NCI-H345 (cell line): ENCODE results near the gene CCND1.

Source experiments
- DNase-seq: peaks from one replicate; lab custom pipeline; 2025; lab: John Stamatoyannopoulos, UW

CCND1 gene

DNA sequence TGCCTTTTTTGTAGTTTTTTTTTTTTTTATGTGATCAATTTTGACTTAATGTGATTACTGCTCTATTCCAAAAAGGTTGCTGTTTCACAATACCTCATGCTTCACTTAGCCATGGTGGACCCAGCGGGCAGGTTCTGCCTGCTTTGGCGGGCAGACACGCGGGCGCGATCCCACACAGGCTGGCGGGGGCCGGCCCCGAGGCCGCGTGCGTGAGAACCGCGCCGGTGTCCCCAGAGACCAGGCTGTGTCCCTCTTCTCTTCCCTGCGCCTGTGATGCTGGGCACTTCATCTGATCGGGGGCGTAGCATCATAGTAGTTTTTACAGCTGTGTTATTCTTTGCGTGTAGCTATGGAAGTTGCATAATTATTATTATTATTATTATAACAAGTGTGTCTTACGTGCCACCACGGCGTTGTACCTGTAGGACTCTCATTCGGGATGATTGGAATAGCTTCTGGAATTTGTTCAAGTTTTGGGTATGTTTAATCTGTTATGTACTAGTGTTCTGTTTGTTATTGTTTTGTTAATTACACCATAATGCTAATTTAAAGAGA, 12.5 kb downstream of the CCND1 start:
- no peak for DNase-seq

DNA sequence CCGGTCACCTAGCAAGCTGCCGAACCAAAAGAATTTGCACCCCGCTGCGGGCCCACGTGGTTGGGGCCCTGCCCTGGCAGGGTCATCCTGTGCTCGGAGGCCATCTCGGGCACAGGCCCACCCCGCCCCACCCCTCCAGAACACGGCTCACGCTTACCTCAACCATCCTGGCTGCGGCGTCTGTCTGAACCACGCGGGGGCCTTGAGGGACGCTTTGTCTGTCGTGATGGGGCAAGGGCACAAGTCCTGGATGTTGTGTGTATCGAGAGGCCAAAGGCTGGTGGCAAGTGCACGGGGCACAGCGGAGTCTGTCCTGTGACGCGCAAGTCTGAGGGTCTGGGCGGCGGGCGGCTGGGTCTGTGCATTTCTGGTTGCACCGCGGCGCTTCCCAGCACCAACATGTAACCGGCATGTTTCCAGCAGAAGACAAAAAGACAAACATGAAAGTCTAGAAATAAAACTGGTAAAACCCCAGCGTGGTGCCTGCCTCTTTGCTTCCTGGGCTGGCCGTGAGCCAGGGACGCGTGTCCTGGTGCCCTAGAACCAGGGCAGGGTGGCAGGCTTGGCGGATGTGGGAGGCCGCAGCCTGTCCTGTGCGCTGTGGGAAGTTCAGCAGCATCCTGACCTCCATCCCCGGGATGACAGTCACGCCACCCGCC, 13.2 kb downstream of the CCND1 start:
- peak; percentile 46 for DNase-seq

DNA sequence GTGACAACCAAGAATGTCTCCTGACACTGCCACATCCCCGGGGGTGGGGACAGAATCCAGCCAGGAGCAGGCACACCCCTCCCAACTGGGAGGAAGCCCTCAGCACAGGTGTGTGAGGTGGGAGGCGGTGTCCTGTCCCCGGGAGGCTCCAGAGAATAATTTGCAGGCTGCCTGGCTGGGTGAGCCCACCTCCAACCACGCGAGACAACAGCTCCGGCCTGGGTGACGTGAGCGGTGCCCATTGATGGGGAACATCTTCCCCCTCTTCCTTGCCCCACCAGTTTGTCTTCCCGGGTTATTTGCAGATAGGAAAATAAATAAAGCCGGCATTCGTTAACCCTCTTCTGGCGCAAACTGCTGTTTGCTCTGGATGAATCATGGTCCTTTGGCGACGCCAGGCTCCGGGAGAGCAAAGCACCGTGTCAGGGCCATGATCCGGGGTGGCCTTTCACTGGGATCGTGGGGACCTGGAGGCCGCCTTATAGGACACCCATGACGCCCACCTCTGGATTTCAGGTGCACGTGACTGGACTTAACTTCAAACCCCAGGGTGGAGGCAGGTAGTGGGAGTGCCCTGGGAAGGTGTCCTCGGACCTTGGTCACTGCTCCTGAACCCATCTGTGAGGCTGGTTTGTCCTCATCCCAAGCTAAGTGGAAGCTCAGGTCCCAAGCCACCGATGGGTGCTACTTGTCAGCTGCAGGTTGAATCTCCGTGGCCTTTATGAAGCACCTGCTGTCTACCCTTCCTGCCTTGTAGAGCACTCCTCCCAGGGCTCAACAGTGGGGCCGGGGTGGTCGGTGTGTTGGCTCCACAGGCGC, 13.9 kb downstream of the CCND1 start:
- DNase-seq = peak; percentile 44

DNA sequence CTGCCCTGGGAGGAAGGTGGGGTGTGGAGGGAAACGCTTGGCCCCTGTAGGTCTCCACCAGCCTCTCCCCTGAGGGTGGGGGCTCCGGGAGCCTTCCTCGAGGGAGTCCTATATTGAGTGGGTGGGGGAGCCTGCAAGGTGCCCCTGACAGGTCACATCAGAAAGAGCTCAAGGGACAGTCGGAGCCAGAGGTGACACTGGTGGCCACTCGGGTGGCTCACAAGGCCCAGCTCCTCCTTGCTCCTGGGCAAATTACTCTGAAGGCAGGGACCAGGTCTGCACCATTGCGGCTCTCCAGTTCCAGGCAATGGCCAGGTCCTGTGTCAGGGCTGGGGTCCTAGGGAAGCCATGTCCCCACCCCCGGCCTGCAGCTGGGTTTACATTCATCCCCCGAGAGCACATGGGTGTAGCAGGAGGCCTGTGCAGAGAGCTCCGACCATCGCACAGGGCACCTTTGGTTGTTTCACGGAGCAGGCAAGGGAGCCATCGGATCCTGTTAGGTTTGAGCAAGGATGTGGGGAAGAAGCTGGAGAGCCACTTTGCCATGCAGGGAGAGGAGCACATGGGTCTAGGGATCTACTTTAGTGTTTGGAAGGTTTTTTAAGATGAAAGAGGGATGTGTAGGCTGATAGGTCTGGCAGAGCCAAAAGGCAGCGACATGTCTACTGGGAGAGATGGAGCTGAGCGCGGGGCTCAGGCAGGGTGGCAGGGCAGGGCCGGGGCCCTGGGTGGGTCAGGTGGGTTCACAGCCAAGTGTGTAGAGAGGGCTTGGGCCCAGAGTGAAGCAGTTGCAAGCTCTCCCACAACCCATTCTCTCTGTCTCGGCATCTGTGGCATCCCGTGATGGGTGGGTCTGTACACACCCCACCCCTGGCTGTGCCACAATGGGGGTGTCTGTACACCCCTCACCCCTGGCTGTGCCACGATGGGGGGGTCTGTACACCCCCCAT, 14.8 kb downstream of the CCND1 start:
- no peak for DNase-seq

DNA sequence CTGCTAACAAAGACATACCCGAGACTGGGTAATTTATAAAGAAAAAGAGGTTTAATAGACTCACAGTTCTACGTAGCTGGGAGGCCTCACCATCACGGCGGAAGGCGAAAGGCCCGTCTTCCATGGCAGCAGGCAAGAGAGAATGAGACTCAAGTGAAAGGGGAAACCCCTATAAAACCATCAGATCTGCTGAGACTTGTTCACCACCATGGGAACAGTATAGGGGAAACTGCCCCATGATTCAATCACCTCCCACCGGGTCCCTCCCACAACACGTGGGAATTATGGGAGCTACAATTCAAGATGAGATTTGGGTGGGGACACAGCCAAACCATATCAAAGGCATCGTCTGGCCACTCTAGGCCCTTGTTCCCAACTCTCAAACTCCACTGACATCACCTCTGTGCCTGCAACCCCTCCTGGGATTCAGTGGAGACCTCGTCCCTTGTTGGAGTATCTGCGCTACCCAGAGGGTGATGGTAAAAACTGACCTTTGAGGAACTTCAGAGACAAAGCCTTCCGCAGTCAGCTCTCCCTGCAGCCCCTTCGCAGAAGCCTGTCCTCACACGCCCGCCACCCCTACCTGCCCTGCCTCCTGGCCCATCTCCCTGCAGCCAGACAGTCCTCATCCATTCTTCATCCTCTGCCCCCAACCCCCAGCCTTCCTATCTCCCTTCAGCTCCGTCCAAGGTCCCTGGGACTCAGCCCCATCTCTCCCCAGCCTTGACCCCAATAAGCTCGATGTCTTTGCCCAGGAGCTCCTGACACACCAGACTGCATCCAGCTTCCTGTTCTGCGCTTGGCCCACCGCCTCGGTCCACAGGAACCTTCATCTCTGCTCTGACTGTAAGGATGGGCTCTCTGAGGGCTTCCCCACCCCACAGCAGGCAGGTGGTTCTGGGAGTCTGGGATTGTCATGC, 15.8 kb downstream of the CCND1 start:
- no peak for DNase-seq

DNA sequence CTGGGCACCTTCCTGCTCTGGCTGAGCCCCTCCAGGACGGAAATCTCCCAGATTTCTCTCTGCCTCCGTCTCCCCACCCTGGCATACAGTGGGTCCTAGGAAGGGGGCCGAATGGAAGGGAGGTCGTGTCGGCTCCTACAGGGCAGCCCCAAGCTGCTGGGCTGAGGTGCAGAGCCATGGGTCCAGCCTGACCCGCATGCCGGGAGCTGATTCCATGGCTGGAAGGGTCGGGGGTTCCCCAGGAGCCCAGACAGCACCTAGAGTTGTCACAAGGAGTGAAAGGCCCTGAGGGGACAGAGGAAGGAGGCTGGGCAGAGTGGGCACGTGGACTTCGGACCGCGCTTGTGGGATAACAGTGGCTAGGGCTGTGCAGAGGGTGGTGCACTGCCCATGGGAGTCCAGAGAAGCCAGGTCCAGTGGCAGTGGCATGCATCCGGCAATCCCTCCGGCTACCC, 16.5 kb downstream of the CCND1 start:
- DNase-seq = no peak

DNA sequence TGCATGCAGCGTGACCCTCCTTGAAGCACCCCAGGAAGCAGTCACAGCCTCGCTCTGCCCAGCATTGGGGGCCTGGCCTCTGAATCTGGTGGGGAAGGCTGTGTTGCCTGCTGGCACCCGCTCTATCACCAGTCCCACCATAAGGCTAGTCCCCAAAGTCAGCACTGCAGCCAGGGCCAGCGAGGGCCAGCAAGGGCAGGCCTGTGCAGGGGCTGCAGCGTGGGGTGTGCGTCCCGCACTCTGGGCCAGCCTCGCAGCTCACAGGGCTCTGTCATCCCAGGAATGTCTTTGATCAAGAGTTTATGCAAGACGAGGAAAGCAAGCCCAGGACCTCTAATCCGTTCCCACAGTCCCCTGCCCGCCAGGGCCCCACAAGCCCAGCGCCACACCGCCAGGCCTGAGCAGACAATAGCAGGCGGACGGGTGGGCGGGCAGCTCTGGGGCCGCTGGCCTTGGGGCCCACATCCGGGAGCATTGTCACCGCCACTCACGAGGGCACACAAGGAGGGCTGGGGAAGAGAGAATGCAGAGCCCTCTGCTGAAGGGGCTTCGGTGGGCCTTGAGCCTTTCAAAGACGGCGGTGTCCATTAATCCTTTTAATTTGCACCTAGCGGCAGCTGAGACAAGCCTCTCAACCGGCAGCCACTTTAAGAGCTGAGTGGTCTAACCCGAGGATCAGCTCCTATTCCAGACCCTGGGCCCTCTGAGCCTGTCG, 17.1 kb downstream of the CCND1 start:
- DNase-seq = no peak

DNA sequence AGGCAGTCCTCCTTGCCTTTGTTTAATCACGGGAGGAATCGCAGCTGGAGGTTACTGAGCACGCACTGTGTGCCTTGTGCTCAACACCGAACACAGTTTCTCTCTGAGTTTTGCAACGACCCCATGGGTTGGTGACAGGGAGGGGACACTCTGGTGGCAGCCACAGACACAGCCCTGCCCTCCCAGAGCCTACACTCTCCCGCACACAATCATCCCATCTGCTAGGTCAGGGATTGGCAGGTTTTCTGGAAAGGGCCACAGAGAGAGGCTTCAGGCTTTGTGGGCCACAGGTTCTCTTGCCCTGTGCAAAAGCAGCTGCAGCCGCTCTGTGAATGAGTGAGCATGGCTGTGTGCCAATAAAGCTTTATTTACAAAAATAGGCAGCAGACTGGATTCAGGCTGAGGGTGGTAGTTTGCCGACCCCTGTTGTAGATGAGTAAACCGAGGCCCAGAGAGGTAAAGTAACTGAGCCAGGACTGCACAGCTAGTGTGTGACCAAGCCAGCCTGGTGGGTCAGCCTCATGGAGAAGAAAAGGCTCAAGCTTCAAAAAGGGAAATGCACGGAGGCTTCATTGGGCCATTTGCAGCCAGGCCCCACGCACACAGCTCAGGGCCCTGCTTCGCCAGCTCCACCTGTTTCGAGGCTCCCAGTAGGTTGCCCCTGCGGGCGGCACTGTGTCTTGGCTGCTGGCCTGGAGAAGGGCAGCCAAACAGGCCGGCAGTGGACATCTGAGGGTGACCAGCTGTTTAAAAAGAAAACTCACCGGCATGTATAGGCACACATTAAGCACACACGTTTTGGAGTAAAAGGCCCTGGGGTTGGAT, 17.9 kb downstream of the CCND1 start:
- DNase-seq = no peak

DNA sequence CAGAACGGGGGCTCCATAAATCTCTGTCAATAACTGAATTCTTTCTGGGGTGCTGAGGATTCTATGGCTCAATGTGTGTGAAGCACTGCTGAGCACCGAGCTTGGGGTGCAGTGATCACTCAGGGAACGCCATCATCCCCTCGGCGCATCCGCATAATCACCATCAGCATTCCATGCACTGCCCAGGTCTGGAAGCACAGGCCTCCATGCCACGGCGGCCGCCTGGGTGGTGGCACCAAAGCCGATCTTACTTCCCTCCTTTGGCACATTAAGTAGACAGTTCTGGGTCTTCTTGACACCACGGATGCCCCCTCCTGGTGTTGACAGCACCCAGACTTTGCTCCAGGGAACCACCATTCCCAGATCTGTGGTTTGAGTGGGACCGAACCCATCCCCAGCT, 18.6 kb downstream of the CCND1 start:
- no peak for DNase-seq

DNA sequence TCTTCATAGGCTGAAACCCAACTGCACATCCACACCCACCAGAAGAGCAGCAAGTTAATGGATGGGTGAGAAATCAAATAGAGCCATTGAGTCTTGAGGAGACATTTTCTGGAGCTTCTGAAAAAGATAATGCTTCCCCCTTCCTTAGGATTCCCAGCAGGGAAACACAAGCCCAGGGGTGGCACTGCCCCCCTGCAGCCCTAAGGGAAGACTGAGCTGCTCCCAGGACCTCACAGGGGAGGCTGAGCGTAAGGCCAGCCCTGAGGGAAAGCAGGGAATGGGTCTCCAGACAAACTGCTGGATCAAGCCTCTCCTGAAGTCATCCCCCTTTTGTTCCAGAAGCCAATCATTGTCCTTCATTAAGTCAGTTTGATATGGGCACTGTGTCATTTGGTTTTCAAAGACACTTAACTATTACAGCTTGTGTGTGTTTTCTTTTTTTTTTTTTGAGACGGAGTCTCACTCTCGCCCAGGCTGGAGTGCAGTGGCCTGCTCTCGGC, 19.1 kb downstream of the CCND1 start:
- DNase-seq = no peak

DNA sequence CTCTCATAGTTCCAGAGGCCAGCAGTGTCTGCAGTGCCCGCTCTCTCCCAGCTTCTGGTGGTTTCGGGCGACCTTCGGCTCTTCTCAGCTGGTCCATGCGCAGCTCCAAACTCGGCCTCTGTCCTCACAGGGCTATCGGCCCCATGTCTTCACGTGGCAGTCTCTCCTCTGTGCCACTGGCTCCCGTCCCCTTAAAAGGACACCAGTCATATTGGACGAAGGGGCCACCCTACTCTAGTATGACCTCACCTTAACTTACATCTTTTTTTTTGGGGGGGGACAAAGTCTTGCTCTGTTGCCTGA, 20.4 kb downstream of the CCND1 start:
- DNase-seq = no peak

DNA sequence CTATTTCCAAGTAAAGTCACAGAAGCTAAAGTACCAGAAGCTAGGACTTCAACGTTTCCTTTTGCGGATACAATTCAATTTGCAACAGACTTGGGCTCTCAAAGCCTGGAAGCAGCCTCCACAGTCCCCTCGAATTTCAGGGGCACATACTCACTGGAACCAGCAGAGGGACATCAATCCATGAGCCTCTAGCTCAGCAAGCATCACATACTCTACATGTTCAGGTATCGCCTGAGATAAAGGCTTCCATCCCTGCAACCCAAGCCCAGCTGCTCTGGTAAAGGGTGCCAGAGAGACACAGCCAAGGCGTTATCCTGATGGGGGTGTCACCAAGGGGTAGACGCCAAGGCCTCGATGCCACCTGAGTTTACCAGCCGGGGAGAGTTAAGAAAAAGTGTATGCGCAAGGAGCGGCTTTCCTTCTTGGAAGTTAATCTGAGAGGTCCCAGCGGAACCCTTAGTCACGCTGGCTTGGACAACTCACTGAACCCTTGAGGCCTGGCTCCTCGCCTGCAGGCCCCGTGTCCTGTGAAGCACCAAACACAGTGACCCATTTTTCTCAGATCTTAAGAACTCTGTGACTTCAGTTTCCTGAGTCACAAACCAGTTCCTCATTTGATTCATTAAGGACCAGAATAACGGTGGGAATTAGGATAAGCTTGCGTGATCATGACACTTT, 21.2 kb downstream of the CCND1 start:
- DNase-seq = no peak

DNA sequence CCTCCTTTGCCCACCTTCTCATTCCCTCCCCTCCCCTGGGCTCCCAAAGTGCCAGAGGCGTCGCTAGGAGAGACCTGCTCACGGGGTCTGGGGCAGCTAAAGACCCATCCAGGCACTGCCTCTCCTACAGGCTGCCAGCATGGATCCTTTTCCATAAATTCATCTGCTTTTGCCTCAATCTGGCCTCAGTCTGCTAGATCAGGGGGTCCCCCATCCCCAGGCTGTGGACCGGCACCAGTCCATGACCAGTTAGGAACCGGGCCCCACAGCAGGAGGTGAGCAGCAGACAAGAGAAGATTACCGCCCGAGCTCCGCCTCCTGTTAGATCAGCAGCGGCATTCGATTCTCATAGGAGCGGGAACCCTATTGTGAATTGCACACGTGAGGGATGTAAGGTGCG, 21.9 kb downstream of the CCND1 start:
- no peak for DNase-seq

DNA sequence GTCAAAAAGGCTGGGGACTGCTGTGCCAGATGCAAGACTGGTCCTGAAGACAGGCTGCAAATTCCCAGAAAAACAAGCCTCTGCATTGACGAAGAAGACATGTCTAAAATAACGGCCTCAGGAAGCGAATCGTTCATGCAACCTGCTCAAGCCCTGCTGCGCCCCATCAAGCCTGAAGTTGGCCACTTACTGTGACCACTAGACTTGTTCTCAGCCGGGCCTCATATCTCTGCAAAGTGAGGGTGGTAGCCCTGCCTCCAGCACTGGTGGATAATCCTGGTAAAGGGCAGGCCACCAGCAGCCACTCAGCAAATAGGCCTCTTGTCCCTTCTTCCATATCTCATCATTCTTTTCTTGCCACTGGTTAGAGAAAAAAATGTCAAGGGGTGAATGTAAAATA, 22.4 kb downstream of the CCND1 start:
- DNase-seq = no peak

DNA sequence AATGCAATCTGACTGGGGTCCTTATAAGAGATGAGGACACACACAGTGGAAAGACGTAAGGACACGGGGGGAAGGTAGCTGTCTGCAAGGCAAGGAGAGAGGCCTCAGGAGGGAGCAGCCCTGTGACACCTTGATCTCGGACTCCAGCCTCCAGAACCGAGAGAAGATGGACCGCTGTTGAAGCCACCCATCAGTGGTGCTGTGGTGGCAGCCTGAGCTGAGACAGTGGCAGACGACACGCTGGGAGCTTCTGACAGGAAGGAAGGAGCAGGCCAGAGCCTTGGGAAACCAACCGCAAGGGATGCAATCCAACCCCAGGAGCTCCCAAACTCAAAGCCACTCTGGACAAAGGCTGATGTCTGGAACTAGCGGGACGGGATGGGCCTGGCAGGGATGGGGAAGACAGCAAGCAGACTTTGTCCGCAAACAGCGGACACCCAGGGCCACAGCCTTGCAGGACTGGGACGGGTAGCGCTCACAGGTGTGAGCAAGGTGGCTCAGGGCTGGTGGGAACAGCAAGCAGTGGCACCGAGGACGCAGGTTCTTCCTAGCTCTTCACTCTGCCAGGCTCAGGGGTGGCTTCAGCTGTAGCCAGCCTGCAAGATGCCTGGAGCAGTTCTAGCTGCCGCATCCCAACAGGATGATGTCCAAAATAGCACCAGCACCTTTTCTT, 23.3 kb downstream of the CCND1 start:
- DNase-seq = no peak

DNA sequence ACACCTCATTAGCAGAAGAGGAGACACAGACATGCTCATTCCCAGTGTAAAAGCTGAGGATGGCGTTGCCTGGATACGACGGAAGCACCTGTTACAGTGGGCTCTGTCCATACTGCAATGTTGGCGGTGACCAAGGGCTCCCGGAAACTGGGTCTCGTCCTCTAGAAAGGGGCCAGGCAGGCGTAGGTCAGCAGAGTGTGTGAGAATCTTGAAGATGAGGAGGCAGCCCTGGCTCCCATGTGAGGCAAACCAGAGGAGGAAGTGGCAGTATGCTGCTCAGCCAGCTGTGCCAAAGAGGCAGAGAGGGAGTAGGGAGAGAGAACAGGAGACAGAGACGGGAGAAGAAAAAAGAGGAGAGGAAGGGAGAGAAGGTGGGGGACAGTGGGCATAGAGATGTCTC, 23.9 kb downstream of the CCND1 start:
- DNase-seq = no peak

DNA sequence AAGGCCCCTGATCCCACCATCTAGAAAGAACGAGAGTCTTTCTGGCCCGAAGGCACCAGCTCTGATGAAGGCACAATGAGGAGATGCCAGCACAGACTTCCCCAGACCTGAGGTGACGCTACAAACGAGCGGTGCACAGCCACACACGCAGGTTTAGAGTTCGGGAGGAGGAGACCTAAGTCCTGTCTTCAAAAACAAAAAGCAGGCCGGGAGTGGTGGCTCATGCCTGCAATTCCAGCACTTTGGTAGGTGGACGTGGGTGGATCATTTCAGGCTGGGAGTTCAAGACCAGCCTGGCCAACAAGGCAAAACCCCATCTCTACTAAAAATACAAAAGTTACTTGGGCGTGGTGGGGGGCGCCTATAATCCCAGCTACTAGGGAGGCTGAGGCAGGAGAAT, 24.7 kb downstream of the CCND1 start:
- DNase-seq = no peak

DNA sequence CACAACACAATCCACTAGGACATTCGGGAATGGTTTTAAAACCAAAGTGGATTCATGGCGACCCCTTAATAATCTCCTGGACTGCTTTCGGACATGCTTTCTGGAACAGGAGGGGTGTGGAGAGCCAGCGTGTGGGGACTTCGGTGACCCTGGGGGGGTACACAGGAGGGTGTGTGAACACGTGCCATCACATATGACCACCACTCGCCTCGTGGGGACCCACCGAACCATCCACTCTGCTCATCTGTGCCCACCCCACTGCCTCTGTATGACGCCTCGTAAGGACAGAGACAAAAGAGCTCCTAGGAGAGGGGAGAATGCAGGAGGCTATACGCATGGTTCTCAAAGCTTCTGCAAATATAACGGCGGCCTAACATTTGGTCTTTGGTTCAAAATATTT, 25.3 kb downstream of the CCND1 start:
- DNase-seq = no peak
